Activated CD4-positive, CD25-positive, alpha-beta regulatory T cell (primary cell): ENCODE results near the gene NELFCD.

Experiments
- DNase-seq, 4 experiments: peaks; one replicate each; lab custom pipeline; 2025; lab: John Stamatoyannopoulos, UW

The NELFCD gene

GRCh38 chr20:58994390-58995159 lies 13.5 kb downstream of the NELFCD start:
- DNase-seq: no peak

- no peak for DNase-seq
These were observed 14.6 kb downstream of the NELFCD start for GRCh38 chr20:58995461-58996225.

GRCh38 chr20:58996226-58996611 lies 15.2 kb downstream of the NELFCD start:
- no peak for DNase-seq

GRCh38 chr20:58997141-58997770 lies 16.2 kb downstream of the NELFCD start:
- DNase-seq: no peak

GRCh38 chr20:58998656-58999055 lies 17.6 kb downstream of the NELFCD start:
- DNase-seq: no peak

GRCh38 chr20:59000326-59000725 lies 19.3 kb downstream of the NELFCD start:
- DNase-seq: no peak

- DNase-seq: no peak
These were observed 20.0 kb downstream of the NELFCD start for GRCh38 chr20:59001068-59001448.

GRCh38 chr20:59001449-59002171 lies 20.6 kb downstream of the NELFCD start:
- DNase-seq: no peak

- DNase-seq: no peak
These were observed 21.3 kb downstream of the NELFCD start for GRCh38 chr20:59002388-59002787.

GRCh38 chr20:59002874-59003399 lies 21.9 kb downstream of the NELFCD start:
- no peak for DNase-seq

- no peak for DNase-seq
These were observed 22.9 kb downstream of the NELFCD start for GRCh38 chr20:59003836-59004492.

- DNase-seq: peak in 3 of 4 experiments; percentile 16 to 36 (median 26)
These were observed 23.4 kb downstream of the NELFCD start for GRCh38 chr20:59004493-59004762.

GRCh38 chr20:59004763-59005522 lies 23.9 kb downstream of the NELFCD start:
- DNase-seq: peak in 2 of 4 experiments; percentile 38 to 41

- no peak for DNase-seq
These were observed 24.6 kb downstream of the NELFCD start for GRCh38 chr20:59005523-59006166.

GRCh38 chr20:59006167-59006863 lies 25.3 kb downstream of the NELFCD start:
- no peak for DNase-seq

GRCh38 chr20:59006864-59007664 lies 26.0 kb downstream of the NELFCD start, which contains the start of gene CTSZ:
TSS of gene CTSZ (minus strand) at chr20:59007254. CDS start at chr20:59007128, 126 bp downstream.
- DNase-seq: peak in 2 of 4 experiments; percentile 26 to 39

- DNase-seq: no peak
These were observed 26.8 kb downstream of the NELFCD start for GRCh38 chr20:59007665-59008511.
